KMS-11 (cell line): ENCODE results near the gene MPV17.

Experiments
- H2AFZ ChIP-seq: fragments of 200-600 bp; sonication (generic); 2 replicates; pipeline ENCODE4 v1.6.1; 2016; ENCODE audit warnings: antibody characterized with exemption, mixed run types, low read depth
- H3K27ac ChIP-seq: fragments of 200-600 bp; sonication (generic); 2 replicates; pipeline ENCODE4 v1.6.1; 2016; ENCODE audit warnings: mild to moderate bottlenecking, mixed run types
- H3K27me3 ChIP-seq: fragments of 200-600 bp; sonication (generic); 2 replicates; pipeline ENCODE4 v1.6.1; 2017; ENCODE audit warnings: mild to moderate bottlenecking, low read depth, mixed run types, moderate library complexity; ENCODE audit not compliant: insufficient read depth
- H3K36me3 ChIP-seq: fragments of 200-600 bp; sonication (generic); 2 replicates; pipeline ENCODE4 v1.6.1; 2017; ENCODE audit warnings: mild to moderate bottlenecking, mixed run types; ENCODE audit not compliant: insufficient read depth
- H3K4me1 ChIP-seq: fragments of 200-600 bp; sonication (generic); 2 replicates; pipeline ENCODE4 v1.6.1; 2016; ENCODE audit warnings: mild to moderate bottlenecking, low read depth, mixed run types; ENCODE audit not compliant: poor library complexity, severe bottlenecking
- H3K4me2 ChIP-seq: fragments of 200-600 bp; sonication (generic); 2 replicates; pipeline ENCODE4 v1.7.0; 2016; ENCODE audit warnings: mild to moderate bottlenecking, mixed run types
- H3K4me3 ChIP-seq: fragments of 200-600 bp; sonication (generic); IDR thresholded peaks from 2 replicates; pipeline ENCODE4 v1.6.1; 2017; ENCODE audit warnings: low read depth, low read length, mixed read lengths; ENCODE audit not compliant: insufficient read depth
- H3K79me2 ChIP-seq: fragments of 200-600 bp; sonication (generic); 2 replicates; pipeline ENCODE4 v1.6.1; 2016; ENCODE audit warnings: low read depth, mixed run types; ENCODE audit not compliant: insufficient read depth
- H3K9ac ChIP-seq: fragments of 200-600 bp; sonication (generic); 2 replicates; pipeline ENCODE4 v1.6.1; 2016; ENCODE audit warnings: mild to moderate bottlenecking, mixed run types
- H4K20me1 ChIP-seq: fragments of 200-600 bp; sonication (generic); 2 replicates; pipeline ENCODE4 v1.6.1; 2016; ENCODE audit warnings: mild to moderate bottlenecking, mixed run types; ENCODE audit not compliant: insufficient read depth
- TF ChIP-seq, protein P1 (sequence below): fragments of 200-600 bp; sonication (generic); conservative IDR thresholded peaks from 2 replicates; pipeline ENCODE4 v1.6.1; 2017; ENCODE audit warnings: low read depth, mild to moderate bottlenecking, antibody characterized with exemption, low read length, moderate library complexity, mixed read lengths

Gene MPV17

DNA sequence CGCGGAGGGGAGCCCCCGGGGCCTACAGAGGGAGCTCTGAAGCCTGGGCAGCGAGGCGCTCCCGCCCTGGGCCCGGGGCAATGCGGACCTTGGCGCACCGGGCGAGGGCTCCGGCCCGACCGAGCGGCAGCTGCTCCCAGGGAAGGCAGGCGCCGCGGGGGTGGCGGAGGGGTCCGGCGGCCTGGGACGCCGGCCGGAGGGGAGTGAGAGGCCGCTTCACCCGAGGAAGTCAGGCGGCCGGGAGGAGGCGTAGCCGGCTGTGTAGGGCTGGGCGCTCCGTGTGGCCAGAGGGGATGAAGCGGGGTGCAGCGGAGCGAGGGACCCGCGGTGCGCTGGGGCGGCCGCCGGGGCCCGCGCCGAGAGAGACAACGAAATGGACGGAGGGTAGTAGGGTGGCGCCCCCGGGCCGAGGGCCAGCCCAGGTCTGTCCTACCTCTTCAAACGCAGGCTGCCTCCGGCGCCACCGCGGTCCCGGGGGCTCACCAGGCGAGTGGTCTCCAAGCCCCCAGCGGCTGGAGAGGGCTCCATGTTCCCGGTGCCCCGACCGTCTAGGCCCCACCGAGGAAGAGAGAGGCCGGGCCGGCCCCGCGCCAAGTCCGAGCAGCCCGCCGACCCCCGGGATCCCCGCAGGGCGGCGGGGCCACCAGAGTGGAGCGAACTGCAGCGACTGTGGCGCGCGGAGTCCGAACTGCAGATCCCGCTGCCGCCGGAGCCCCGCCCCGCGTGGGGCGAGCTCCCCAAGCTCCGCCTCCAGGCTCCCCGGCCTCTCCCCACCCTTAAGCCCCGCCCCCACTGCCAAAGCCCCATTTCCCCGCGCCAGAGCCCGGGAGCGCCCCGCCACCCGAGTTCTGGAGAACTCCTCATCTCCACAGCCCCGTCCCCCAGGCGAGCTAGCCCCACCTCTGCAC is 60.3 kb downstream of the MPV17 start, which contains the start of gene SLC30A3:
Gene SLC30A3 (minus strand): TSS at position 669 of the 908 bp plus-strand sequence. CDS start 141 bp downstream, at position 528.
- Histone ChIP-seq H3K4me1 (peaks cover 13% of the 10 kb centered on the region), H3K4me2 (peak within 1 kb of the TSS; percentile 84), H3K79me2 (no peaks in the 10 kb centered on the region), H3K36me3 (no peaks in the 10 kb centered on the region), H3K4me3 (peak within 1 kb of the TSS; percentile 1), H3K27me3 (peaks cover 60% of the 10 kb centered on the region), H3K9ac (no peak within 1 kb of the TSS), H4K20me1 (no peaks in the 10 kb centered on the region), H2AFZ (peak within 1 kb of the TSS; percentile 97), H3K27ac (no peak within 1 kb of the TSS)
- TF ChIP-seq, protein P1, sequence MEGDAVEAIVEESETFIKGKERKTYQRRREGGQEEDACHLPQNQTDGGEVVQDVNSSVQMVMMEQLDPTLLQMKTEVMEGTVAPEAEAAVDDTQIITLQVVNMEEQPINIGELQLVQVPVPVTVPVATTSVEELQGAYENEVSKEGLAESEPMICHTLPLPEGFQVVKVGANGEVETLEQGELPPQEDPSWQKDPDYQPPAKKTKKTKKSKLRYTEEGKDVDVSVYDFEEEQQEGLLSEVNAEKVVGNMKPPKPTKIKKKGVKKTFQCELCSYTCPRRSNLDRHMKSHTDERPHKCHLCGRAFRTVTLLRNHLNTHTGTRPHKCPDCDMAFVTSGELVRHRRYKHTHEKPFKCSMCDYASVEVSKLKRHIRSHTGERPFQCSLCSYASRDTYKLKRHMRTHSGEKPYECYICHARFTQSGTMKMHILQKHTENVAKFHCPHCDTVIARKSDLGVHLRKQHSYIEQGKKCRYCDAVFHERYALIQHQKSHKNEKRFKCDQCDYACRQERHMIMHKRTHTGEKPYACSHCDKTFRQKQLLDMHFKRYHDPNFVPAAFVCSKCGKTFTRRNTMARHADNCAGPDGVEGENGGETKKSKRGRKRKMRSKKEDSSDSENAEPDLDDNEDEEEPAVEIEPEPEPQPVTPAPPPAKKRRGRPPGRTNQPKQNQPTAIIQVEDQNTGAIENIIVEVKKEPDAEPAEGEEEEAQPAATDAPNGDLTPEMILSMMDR, result no peak

DNA sequence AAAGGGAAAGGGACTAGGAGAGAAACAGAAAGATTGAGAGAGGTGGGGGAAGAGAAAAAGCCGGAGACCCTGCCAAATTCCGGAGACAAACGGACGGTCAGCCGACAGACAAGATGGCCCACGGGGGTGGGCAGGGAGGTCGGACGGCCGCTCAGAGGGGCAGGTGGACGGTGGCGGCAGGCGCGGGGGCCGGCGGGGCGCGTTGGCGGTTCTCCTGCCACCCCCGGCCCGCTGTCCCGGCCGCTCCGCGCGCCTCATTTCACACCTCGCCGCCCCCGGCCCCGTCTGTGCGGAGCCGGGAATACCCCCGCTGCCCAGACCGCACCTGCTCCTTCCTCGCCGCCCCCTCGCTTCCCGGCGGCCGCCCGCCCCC is 61.0 kb downstream of the MPV17 start:
- H3K4me2 ChIP-seq, result no peak overlapping the region
- H3K9ac ChIP-seq, result no peak overlapping the region
- H3K4me1 ChIP-seq, result peaks cover 13% of the 10 kb centered on the region
- no peaks in the 10 kb centered on the region for H4K20me1 ChIP-seq
- TF ChIP-seq, protein P1, result no peak
- H3K27ac ChIP-seq, result no peak overlapping the region
- no peaks in the 10 kb centered on the region for H3K36me3 ChIP-seq
- H3K4me3 ChIP-seq, result no peak overlapping the region
- no peaks in the 10 kb centered on the region for H3K79me2 ChIP-seq
- H3K27me3 ChIP-seq, result peaks cover 63% of the 10 kb centered on the region
- H2AFZ ChIP-seq, result no peak overlapping the region

DNA sequence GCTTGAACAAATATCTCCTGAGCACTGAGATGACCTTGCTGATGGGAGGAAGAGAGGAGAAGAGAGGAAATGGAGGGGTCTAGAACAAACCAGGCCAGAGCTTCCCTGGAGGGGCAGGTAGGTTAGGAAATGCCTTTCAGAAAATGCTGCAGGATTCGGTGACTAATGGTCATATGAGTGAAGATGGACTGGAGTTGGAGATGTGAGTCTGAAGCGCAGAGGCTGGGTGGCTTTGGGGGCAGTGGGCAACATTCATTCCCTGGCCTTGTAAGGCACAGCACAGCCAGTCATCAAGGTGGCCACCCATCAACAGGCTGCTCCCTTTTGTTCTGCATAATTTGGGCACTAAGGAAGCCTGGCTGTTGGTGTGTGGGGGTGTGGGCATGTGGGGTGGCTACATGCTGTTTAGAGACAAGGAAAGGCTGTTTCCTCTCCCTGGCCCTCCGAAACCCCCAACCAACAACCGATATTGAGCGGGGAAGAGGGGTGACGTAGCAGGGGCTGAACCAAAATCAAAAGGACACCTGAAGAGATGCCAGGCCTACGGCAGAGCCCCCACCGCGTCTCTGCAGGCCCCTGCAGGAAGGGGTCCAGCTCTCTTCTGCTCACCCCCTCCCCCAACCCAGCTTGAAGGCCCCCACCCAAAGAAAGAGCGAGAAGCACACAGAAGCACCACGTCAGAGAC is 61.5 kb downstream of the MPV17 start:
- H3K4me1 ChIP-seq, result peaks cover 13% of the 10 kb centered on the region
- no peak overlapping the region for H2AFZ ChIP-seq
- no peak overlapping the region for H3K27ac ChIP-seq
- peaks cover 68% of the 10 kb centered on the region for H3K27me3 ChIP-seq
- H4K20me1 ChIP-seq, result no peaks in the 10 kb centered on the region
- no peak overlapping the region for H3K9ac ChIP-seq
- H3K4me2 ChIP-seq, result no peak overlapping the region
- TF ChIP-seq, protein P1, result no peak
- no peaks in the 10 kb centered on the region for H3K79me2 ChIP-seq
- H3K36me3 ChIP-seq, result no peaks in the 10 kb centered on the region
- no peak overlapping the region for H3K4me3 ChIP-seq
